Measurements from ENCODE around the gene TMEM255B. TPM values are rescaled to one million over a fixed set of nuclear protein-coding genes. Genes with fewer than 3 reads are reported as not detected.

Gene TMEM255B
- total RNA-seq, 2 experiments from 2014 or later = 1.0 to 1.2 TPM

- Histone ChIP-seq H3K9me3 (ENCODE audit: control insufficient read depth in 1 of 2, insufficient read depth in 1 of 2, low read length in 2 of 2) (peaks cover 0 to 4% of the 10 kb centered on the region in 2 experiments), H3K4me1 (ENCODE audit: insufficient read depth, low read length) (peaks cover 16% of the 10 kb centered on the region), H3K27me3 (ENCODE audit: control insufficient read depth in 1 of 2, insufficient read depth in 2 of 2, low read length in 2 of 2) (peaks cover 34 to 45% of the 10 kb centered on the region in 2 experiments), H3K36me3 (ENCODE audit: insufficient read depth, low read length) (no peaks in the 10 kb centered on the region), H3K4me3 (ENCODE audit: low read length) (no peak overlapping the region), H3K27ac (ENCODE audit: low read depth in 1 of 2, low read length in 2 of 2) (no peak overlapping the region)
- CTCF ChIA-PET = no interaction called here
- H3K4me3 Mint-ChIP-seq = no peak overlapping the region
- POLR2A ChIA-PET = no interaction called here
- no peak for ATAC-seq (ENCODE audit: poor library complexity)
- H3K4me1 Mint-ChIP-seq (ENCODE audit: low read depth) = peaks cover 12% of the 10 kb centered on the region
- no peak for DNase-seq
- H3K27me3 Mint-ChIP-seq = peaks cover 75% of the 10 kb centered on the region
- intact Hi-C loops (cut with DNase I, micrococcal nuclease) = no loop called here
- no peaks in the 10 kb centered on the region for H3K9me3 Mint-ChIP-seq
- no peak overlapping the region for H3K27ac Mint-ChIP-seq
- no peaks in the 10 kb centered on the region for H3K36me3 Mint-ChIP-seq (ENCODE audit: low read depth)
- TF ChIP-seq CTCF (IDR thresholded peaks at IDR 0.05) = no peak
Observed at GRCh38 chr13:113762075-113762474, 3.0 kb downstream of the TMEM255B start.

GRCh38 chr13:113762538-113762937 is 3.5 kb downstream of the TMEM255B start:
- Histone ChIP-seq H3K4me1 (ENCODE audit: insufficient read depth, low read length) (peaks cover 16% of the 10 kb centered on the region), H3K27ac (ENCODE audit: low read depth in 1 of 2, low read length in 2 of 2) (no peak overlapping the region), H3K36me3 (ENCODE audit: insufficient read depth, low read length) (no peaks in the 10 kb centered on the region), H3K9me3 (ENCODE audit: control insufficient read depth in 1 of 2, insufficient read depth in 1 of 2, low read length in 2 of 2) (peaks cover 0 to 4% of the 10 kb centered on the region in 2 experiments), H3K27me3 (ENCODE audit: control insufficient read depth in 1 of 2, insufficient read depth in 2 of 2, low read length in 2 of 2) (peaks cover 34 to 45% of the 10 kb centered on the region in 2 experiments), H3K4me3 (ENCODE audit: low read length) (no peak overlapping the region)
- no peak for TF ChIP-seq CTCF (IDR thresholded peaks at IDR 0.05)
- intact Hi-C loops (cut with DNase I, micrococcal nuclease) = no loop called here
- peaks cover 71% of the 10 kb centered on the region for H3K27me3 Mint-ChIP-seq
- no peak for DNase-seq
- no peak overlapping the region for H3K4me3 Mint-ChIP-seq
- H3K27ac Mint-ChIP-seq = no peak overlapping the region
- H3K36me3 Mint-ChIP-seq (ENCODE audit: low read depth) = no peaks in the 10 kb centered on the region
- peaks cover 12% of the 10 kb centered on the region for H3K4me1 Mint-ChIP-seq (ENCODE audit: low read depth)
- no peak for ATAC-seq (ENCODE audit: poor library complexity)
- H3K9me3 Mint-ChIP-seq = no peaks in the 10 kb centered on the region
- POLR2A ChIA-PET = no interaction called here
- CTCF ChIA-PET = no interaction called here

DNA sequence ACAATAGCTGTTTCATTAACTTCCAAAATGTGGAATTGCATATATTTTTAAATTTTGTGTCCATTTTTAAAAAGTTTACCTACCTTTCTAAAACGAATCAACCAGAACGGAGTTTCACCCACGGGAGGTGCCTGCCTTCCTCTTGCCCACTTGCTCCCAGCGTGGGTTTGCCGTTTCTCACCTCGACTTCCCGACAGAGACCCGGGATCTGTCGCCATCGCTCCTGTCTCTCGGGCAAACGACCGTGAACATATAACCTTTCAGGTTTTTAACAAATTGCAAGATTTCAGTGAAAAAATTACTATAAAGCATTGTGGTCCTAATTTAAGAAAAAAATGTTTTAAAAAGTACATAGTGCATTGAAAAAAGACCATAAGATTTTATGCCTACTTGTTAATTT is 4.2 kb downstream of the TMEM255B start:
- CTCF ChIA-PET = no interaction called here

More for the DNA sequence above, 4.2 kb downstream of the TMEM255B start:
- no peak for DNase-seq
- Histone ChIP-seq H3K9me3 (ENCODE audit: control insufficient read depth in 1 of 2, insufficient read depth in 1 of 2, low read length in 2 of 2) (peaks cover 0 to 4% of the 10 kb centered on the region in 2 experiments), H3K4me1 (ENCODE audit: insufficient read depth, low read length) (peaks cover 16% of the 10 kb centered on the region), H3K27ac (ENCODE audit: low read depth in 1 of 2, low read length in 2 of 2) (no peak overlapping the region), H3K36me3 (ENCODE audit: insufficient read depth, low read length) (no peaks in the 10 kb centered on the region), H3K4me3 (ENCODE audit: low read length) (no peak overlapping the region), H3K27me3 (ENCODE audit: control insufficient read depth in 1 of 2, insufficient read depth in 2 of 2, low read length in 2 of 2) (peaks cover 34 to 38% of the 10 kb centered on the region in 2 experiments)
- Mint-ChIP-seq H3K4me3 (no peak overlapping the region), H3K4me1 (ENCODE audit: low read depth) (peaks cover 12% of the 10 kb centered on the region), H3K27ac (no peak overlapping the region), H3K36me3 (ENCODE audit: low read depth) (no peaks in the 10 kb centered on the region), H3K27me3 (peaks cover 66% of the 10 kb centered on the region), H3K9me3 (no peaks in the 10 kb centered on the region)
- POLR2A ChIA-PET = no interaction called here
- intact Hi-C loops (cut with DNase I, micrococcal nuclease) = no loop called here
- no peak for ATAC-seq (ENCODE audit: poor library complexity)
- no peak for TF ChIP-seq CTCF (IDR thresholded peaks at IDR 0.05)

Data from CD4-positive, alpha-beta T cell (primary cell).